A549 (cell line): ENCODE results near the gene AGRN. TPM values are rescaled to one million over a fixed set of nuclear protein-coding genes. Genes with fewer than 3 reads are reported as not detected.

ENCODE experiments used
- ATAC-seq, 2 experiments: fragments of 200-7000 bp in 1 of 2; fragments of >200 bp in 1 of 2; cut with Nextera tagmentation in 1 of 2; cut with Tn5 transposase in 1 of 2; 3 replicates each; pipeline versions ENCODE4 v1.8.0 to v1.9.1; 2018 to 2020; ENCODE audit warnings: mild to moderate bottlenecking in 1 of 2, moderate library complexity in 1 of 2
- CTCF ChIA-PET: fragments of 300-600 bp; sonication (Branson Sonifier 250); formaldehyde crosslinking; extraction: SDS; loops from one replicate; lab custom pipeline; 2021; ENCODE audit warnings: antibody characterized with exemption, inconsistent platforms; lab: Yijun Ruan, JAX
- POLR2A ChIA-PET: fragments of 350-600 bp; formaldehyde crosslinking; extraction: SDS; loops from one replicate; lab custom pipeline; 2021; ENCODE audit warnings: antibody characterized with exemption, inconsistent platforms; lab: Yijun Ruan, JAX
- DNase-seq, 2 experiments: peaks; one replicate each; pipeline versions ENCODE4 v3.0.0 to v3.0.0-alpha.2; 2011 to 2016; ENCODE audit warnings: low read depth in 1 of 2, low spot score in 1 of 2
- FAIRE-seq: peaks from 2 replicates; lab custom pipeline; 2011; peaks lifted over from hg19 to GRCh38; lab: Jason Lieb, UNC
- H3K27ac ChIP-seq, 2 experiments: fragments of >200 bp; sonication (Bioruptor Twin); formaldehyde crosslinking; 3 replicates each; pipeline ENCODE4 v1.5.1; 2016 to 2017
- H3K4me1 ChIP-seq: fragments of >200 bp; sonication (Bioruptor Twin); formaldehyde crosslinking; 3 replicates; pipeline ENCODE4 v1.6.1; 2016
- H3K4me2 ChIP-seq: fragments of >200 bp; sonication (Bioruptor Twin); formaldehyde crosslinking; 3 replicates; pipeline ENCODE4 v1.6.1; 2016
- H3K4me3 ChIP-seq: fragments of >200 bp; sonication (Bioruptor Twin); formaldehyde crosslinking; 3 replicates; pipeline ENCODE4 v1.5.1; 2016
- H3K9me3 ChIP-seq: fragments of >200 bp; sonication (Bioruptor Twin); formaldehyde crosslinking; 3 replicates; pipeline ENCODE4 v1.6.1; 2016
- CBX8 ChIP-seq: fragments of 200-600 bp; sonication (generic); IDR thresholded peaks from 2 replicates; pipeline ENCODE4 v1.6.1; 2016
- CHD2 ChIP-seq: fragments of 150-350 bp; IDR thresholded peaks from 2 replicates; pipeline ENCODE4 v1.6.1; 2014; ENCODE audit warnings: low read length; ENCODE audit not compliant: partially characterized antibody
- E2F6 ChIP-seq: IDR thresholded peaks from 2 replicates; pipeline ENCODE4 v1.6.1; 2012; ENCODE audit warnings: low read depth, borderline replicate concordance
- EHF ChIP-seq: fragments of 250-450 bp; sonication (Bioruptor Pico); IDR thresholded peaks from 2 replicates; pipeline ENCODE4 v1.5.0; 2020; ENCODE audit warnings: mild to moderate bottlenecking
- EHMT2 ChIP-seq: fragments of 200-600 bp; sonication (generic); IDR thresholded peaks from 2 replicates; pipeline ENCODE4 v1.6.1; 2016; ENCODE audit warnings: antibody characterized with exemption, low read depth, mild to moderate bottlenecking, moderate library complexity
- FOSL2 ChIP-seq, 2 experiments: fragments of 450-650 bp in 1 of 2; fragments of >200 bp in 1 of 2; sonication (Bioruptor Twin) in 1 of 2; formaldehyde crosslinking; IDR thresholded peaks; 2 replicates each; pipeline versions ENCODE4 v1.5.0 to v1.6.1; 2016 to 2020; ENCODE audit warnings: mild to moderate bottlenecking in 1 of 2, moderate library complexity in 1 of 2
- HDAC2 ChIP-seq: fragments of 200-600 bp; sonication (generic); IDR thresholded peaks from 2 replicates; pipeline ENCODE4 v1.6.1; 2016
- HOXB13 ChIP-seq: fragments of 250-450 bp; sonication (Bioruptor Pico); IDR thresholded peaks from 2 replicates; pipeline ENCODE4 v1.5.0; 2020; ENCODE audit warnings: low read depth, mild to moderate bottlenecking, moderate library complexity
- HOXB5 ChIP-seq: fragments of 250-450 bp; sonication (Bioruptor Pico); IDR thresholded peaks from 2 replicates; pipeline ENCODE4 v1.5.0; 2020; ENCODE audit warnings: mild to moderate bottlenecking, moderate library complexity
- KDM5A ChIP-seq: fragments of 200-600 bp; sonication (generic); IDR thresholded peaks from 2 replicates; pipeline ENCODE4 v1.6.1; 2016; ENCODE audit warnings: antibody characterized with exemption, mild to moderate bottlenecking
- NPAS2 ChIP-seq: fragments of 250-450 bp; sonication (Bioruptor Pico); IDR thresholded peaks from 2 replicates; pipeline ENCODE4 v1.8.0; 2022; ENCODE audit warnings: mild to moderate bottlenecking, moderate library complexity, borderline replicate concordance
- RARB ChIP-seq: fragments of 250-450 bp; sonication (Bioruptor Pico); IDR thresholded peaks from 2 replicates; pipeline ENCODE4 v1.8.0; 2021; ENCODE audit warnings: mild to moderate bottlenecking, moderate library complexity
- RCOR1 ChIP-seq: fragments of 150-350 bp; IDR thresholded peaks from 2 replicates; pipeline ENCODE4 v1.6.1; 2014; ENCODE audit warnings: antibody characterized with exemption, low read length, low read depth
- REST ChIP-seq: fragments of 200-600 bp; sonication (generic); IDR thresholded peaks from 2 replicates; pipeline ENCODE4 v1.6.1; 2016; ENCODE audit warnings: antibody characterized with exemption, mild to moderate bottlenecking, moderate library complexity
- SMC3 ChIP-seq: fragments of >200 bp; sonication (Bioruptor Twin); formaldehyde crosslinking; IDR thresholded peaks from 3 replicates; pipeline ENCODE4 v1.6.1; 2018; ENCODE audit warnings: inconsistent platforms
- TFCP2L1 ChIP-seq: fragments of 250-450 bp; sonication (Bioruptor Pico); IDR thresholded peaks from 2 replicates; pipeline ENCODE4 v1.5.0; 2021; ENCODE audit warnings: mild to moderate bottlenecking
- USF2 ChIP-seq: fragments of 450-650 bp; IDR thresholded peaks from 2 replicates; pipeline ENCODE4 v1.6.1; 2014; ENCODE audit warnings: antibody characterized with exemption
- WGBS: methylation state at CpG from one replicate; pipeline ENCODE4 v1.1.6; 2017; ENCODE audit errors: missing lambda C conversion rate; 5-methylcytosine and 5-hydroxymethylcytosine counted together
- polyA plus RNA-seq, 4 experiments: library from polyadenylated mRNA; depleted of rRNA in 3 of 4; stranded (reverse); fragments of >200 nt; fragmentation: RNase III in 1 of 4; extraction: RNeasy Plus Mini Kit Qiagen cat#74134 plus additional on column Dnase treatment in 1 of 4; gene quantifications; 2 replicates in 3 of 4; 3 replicates in 1 of 4; pipeline ENCODE4 v1.2.3, GENCODE V29; 2011 to 2017
- TF ChIP-seq, protein P1 (sequence below): fragments of 250-450 bp; sonication (Bioruptor Pico); IDR thresholded peaks from 2 replicates; pipeline ENCODE4 v1.5.0; 2021; ENCODE audit warnings: mild to moderate bottlenecking, moderate library complexity, borderline replicate concordance

Gene AGRN
- polyA plus RNA-seq, 2 of the 4 experiments (the other 2 are of a cell fraction) = 23.9 to 90.9 TPM

DNA sequence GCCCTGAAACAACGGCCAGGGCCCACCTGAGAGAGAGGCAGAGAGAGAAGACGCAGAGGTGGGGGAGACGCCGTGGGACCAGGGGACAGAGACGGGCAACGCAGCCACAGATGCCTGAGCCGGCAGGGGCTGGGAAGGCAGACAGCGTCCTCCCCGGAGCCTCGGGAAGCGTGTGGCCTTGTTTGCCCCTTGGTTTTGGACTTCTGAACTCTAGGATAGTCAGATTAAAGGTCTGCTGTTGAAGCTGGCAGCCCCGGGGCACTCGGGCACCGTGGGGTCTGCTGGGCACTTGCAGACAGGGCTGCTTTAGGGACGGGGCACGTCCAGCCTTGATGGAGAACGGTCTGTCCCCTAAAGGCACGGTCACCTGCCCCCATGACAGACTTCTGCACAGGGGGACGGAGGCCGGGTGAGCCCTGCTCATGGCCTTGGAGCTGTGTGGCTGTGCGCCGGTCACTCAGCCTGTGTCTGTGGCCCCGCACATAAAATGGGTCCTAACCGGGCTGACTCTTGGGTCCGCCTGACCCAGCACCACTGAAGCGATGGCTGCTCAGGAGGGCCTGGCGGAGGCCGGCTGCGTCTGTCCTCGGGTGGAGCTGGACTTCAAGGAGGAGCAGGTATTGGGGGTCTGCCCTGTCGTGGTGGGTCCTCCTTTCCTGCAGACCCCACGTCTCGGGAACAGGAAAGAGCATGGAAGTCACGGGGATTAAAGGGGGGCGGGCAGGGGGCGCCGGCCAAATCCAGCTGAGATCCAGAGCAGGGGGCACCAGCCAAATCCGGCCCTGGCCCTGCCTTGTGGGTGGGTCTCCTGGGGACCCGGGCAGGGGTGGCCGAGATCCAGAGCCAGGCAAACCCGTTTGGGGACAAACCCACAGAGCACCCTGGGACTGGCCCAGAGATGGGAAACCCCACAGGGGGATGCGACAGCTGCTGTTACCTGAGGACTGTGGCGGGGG lies 63.8 kb downstream of the AGRN start:
- 87% methylated on average over 24 of the region's 43 CpGs for WGBS
- ATAC-seq = no peak

DNA sequence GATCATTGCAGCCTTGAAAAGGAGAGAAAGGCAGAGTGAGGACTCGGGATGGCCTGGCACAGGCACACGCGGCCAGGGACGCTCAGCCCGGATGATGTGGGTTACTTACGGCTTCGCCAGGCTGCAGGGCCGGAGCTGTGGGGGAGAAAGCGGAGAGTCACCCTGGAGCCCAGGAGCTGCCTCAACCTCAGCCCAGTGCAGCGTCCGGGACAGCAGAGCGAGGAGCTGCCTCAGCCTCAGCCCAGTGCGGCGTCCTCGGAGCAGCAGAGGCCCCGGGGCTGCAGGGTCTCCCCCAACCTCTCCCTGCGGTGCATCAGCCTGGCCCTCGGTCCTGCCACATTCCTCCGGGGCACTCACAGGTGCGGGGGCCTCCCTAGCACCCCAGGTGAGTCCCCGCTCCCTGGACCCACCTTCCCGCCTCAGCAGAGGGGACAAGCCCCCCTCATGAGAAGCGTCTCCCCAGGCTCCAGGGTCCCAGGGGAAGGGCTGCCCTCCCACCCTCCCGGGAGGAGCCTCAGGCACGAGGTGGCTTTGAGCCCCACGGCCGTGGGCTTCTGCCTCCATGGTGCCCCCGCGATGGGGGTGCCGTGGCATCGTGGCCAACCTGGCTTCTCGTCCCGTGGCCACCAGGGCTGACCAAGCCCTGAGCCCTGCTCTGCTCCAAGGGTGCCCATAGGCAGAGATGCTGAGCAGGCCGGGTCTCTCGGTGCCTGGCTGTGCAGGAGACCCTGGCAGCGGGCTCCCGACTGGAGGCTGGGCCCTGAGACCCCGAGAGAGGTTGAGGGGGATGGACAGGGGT lies 64.7 kb downstream of the AGRN start:
- peaks cover 8% of the 10 kb centered on the region; the same call in 1 of the 3 replicates for H3K4me1 ChIP-seq
- FAIRE-seq = no peak
- H3K27ac ChIP-seq = no peak overlapping the region
- no peak for DNase-seq
- H3K9me3 ChIP-seq = no peaks in the 10 kb centered on the region
- H3K4me3 ChIP-seq = no peak overlapping the region
- 92% methylated on average over 12 of the region's 38 CpGs for WGBS
- ATAC-seq = no peak
- CTCF ChIA-PET = interaction anchor here (0.6 to 1.0 kb wide), 2 partner anchors 38 to 719 kb away, joined by 3 read pairs; no protein-coding TSS in a partner anchor
- POLR2A ChIA-PET = no interaction called here
- TF ChIP-seq RCOR1 = no peak
- no peak for TF ChIP-seq E2F6
- TF ChIP-seq CBX8 = no peak
- no peak for TF ChIP-seq CHD2
- no peak for TF ChIP-seq NPAS2
- TF ChIP-seq, protein P1, sequence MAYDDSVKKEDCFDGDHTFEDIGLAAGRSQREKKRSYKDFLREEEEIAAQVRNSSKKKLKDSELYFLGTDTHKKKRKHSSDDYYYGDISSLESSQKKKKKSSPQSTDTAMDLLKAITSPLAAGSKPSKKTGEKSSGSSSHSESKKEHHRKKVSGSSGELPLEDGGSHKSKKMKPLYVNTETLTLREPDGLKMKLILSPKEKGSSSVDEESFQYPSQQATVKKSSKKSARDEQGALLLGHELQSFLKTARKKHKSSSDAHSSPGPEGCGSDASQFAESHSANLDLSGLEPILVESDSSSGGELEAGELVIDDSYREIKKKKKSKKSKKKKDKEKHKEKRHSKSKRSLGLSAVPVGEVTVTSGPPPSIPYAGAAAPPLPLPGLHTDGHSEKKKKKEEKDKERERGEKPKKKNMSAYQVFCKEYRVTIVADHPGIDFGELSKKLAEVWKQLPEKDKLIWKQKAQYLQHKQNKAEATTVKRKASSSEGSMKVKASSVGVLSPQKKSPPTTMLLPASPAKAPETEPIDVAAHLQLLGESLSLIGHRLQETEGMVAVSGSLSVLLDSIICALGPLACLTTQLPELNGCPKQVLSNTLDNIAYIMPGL (CRISPR knock-in tag) = no peak
- no peak overlapping the region for H3K4me2 ChIP-seq

More for the DNA sequence above, 63.8 kb downstream of the AGRN start:
- Histone ChIP-seq H3K4me3 (no peak overlapping the region), H3K4me1 (peaks cover 9% of the 10 kb centered on the region; the same call in 1 of the 3 replicates), H3K27ac (no peak overlapping the region), H3K9me3 (no peaks in the 10 kb centered on the region), H3K4me2 (no peak overlapping the region)
- no peak for TF ChIP-seq SMC3
- no peak for TF ChIP-seq FOSL2 (IDR thresholded peaks at IDR 0.05)
- TF ChIP-seq FOSL2 (CRISPR knock-in tag; IDR thresholded peaks at IDR 0.05) = no peak
- no peak for TF ChIP-seq USF2
- no peak for TF ChIP-seq HOXB5 (CRISPR knock-in tag)
- TF ChIP-seq EHF (CRISPR knock-in tag) = no peak
- no peak for TF ChIP-seq CBX8
- TF ChIP-seq RARB = no peak
- no peak for TF ChIP-seq HDAC2
- no peak for TF ChIP-seq TFCP2L1
- no peak for TF ChIP-seq EHMT2
- no peak for TF ChIP-seq NPAS2
- no peak for TF ChIP-seq KDM5A
- no peak for TF ChIP-seq REST
- no peak for TF ChIP-seq HOXB13 (CRISPR knock-in tag)
- POLR2A ChIA-PET = no interaction called here
- no peak for FAIRE-seq
- no peak for DNase-seq
- CTCF ChIA-PET = interaction anchor here (0.7 to 1.0 kb wide), 2 partner anchors 20 to 39 kb away, joined by 3 read pairs; no protein-coding TSS in a partner anchor
